HepG2 (cell line): ENCODE data around the gene SLC7A4. TPM values are rescaled to one million over a fixed set of nuclear protein-coding genes. Genes with fewer than 3 reads are reported as not detected.

Experiments
- ATAC-seq: fragments of 200-7000 bp; cut with Tn5 transposase; 3 replicates; pipeline ENCODE4 v1.9.1; 2020; ENCODE audit warnings: mild to moderate bottlenecking, moderate library complexity
- BruUV-seq: library from RNA; stranded (reverse); fragments of 400-500 nt; replicated peaks from 2 replicates; lab custom pipeline; 2021; lab: Mats Ljungman, UMichigan
- CTCF ChIA-PET: fragments of 300-600 bp; formaldehyde crosslinking; extraction: SDS; loops from one replicate; lab custom pipeline; 2021; ENCODE audit warnings: low total read pairs, inconsistent platforms, low intra/inter-chr PET ratio; lab: Yijun Ruan, JAX
- POLR2A ChIA-PET: fragments of 350-600 bp; sonication (Branson Sonifier 250); formaldehyde crosslinking; loops from one replicate; lab custom pipeline; 2020; ENCODE audit warnings: antibody characterized with exemption, inconsistent platforms; lab: Yijun Ruan, JAX
- DNase-seq: peaks from one replicate; pipeline ENCODE4 v3.0.0-alpha.2; 2015; ENCODE audit warnings: low spot score
- FAIRE-seq: peaks from 3 replicates; lab custom pipeline; 2011; peaks lifted over from hg19 to GRCh38; lab: Jason Lieb, UNC
- H2AFZ ChIP-seq: one replicate; pipeline ENCODE4 v1.6.1; 2011; ENCODE audit warnings: low read length, inconsistent platforms
- H3K27ac ChIP-seq: fragments of 300-600 bp; 3 replicates; pipeline ENCODE4 v1.8.0; 2011; ENCODE audit warnings: mixed run types, mild to moderate bottlenecking, mixed read lengths, low read length, inconsistent platforms; ENCODE audit not compliant: insufficient read depth; ENCODE audit errors: extremely low read length
- H3K27me3 ChIP-seq, 2 experiments: fragments of 200-600 bp in 1 of 2; 2 replicates in 1 of 2; 3 replicates in 1 of 2; pipeline versions ENCODE4 v1.6.0 to v1.8.0; 2011; ENCODE audit warnings: low read length in 2 of 2, mild to moderate bottlenecking in 2 of 2, moderate library complexity in 2 of 2, inconsistent platforms in 1 of 2; ENCODE audit not compliant: insufficient read depth in 2 of 2, control insufficient read depth in 1 of 2
- H3K36me3 ChIP-seq, 2 experiments: fragments of 200-600 bp in 1 of 2; replicated peaks in 1 of 2; 2 replicates in 1 of 2; 3 replicates in 1 of 2; pipeline versions ENCODE4 v1.5.1 to v1.8.0; 2011; ENCODE audit warnings: low read length in 2 of 2, inconsistent platforms in 1 of 2; ENCODE audit not compliant: insufficient read depth in 2 of 2, control insufficient read depth in 1 of 2
- H3K4me1 ChIP-seq: 2 replicates; pipeline ENCODE4 v1.5.1; 2012; ENCODE audit warnings: low read length, inconsistent platforms; ENCODE audit not compliant: insufficient read depth
- H3K4me2 ChIP-seq: 2 replicates; pipeline ENCODE4 v1.6.0; 2011; ENCODE audit warnings: low read depth, low read length, inconsistent platforms
- H3K4me3 ChIP-seq, 3 experiments: fragments of 200-600 bp in 1 of 3; sonication (generic), shearing (Covaris generic) in 1 of 3; replicated peaks in 1 of 3; 2 replicates each; pipeline ENCODE4 v1.5.1; 2011 to 2016; ENCODE audit warnings: low read length in 3 of 3, inconsistent platforms in 2 of 3, low read depth in 2 of 3, mild to moderate bottlenecking in 2 of 3, control low read depth in 1 of 3, mixed read lengths in 1 of 3; ENCODE audit not compliant: insufficient read depth in 1 of 3
- H3K79me2 ChIP-seq: one replicate; pipeline ENCODE4 v1.6.1; 2011; ENCODE audit warnings: low read length, inconsistent platforms; ENCODE audit not compliant: insufficient read depth
- H3K9ac ChIP-seq: 2 replicates; pipeline ENCODE4 v1.6.0; 2011; ENCODE audit warnings: mild to moderate bottlenecking, low read depth, low read length, inconsistent platforms; ENCODE audit not compliant: insufficient read depth
- H3K9me3 ChIP-seq: 2 replicates; pipeline ENCODE4 v1.5.1; 2012; ENCODE audit warnings: mild to moderate bottlenecking, low read length
- H4K20me1 ChIP-seq: 2 replicates; pipeline ENCODE4 v1.6.0; 2011; ENCODE audit warnings: inconsistent platforms, mild to moderate bottlenecking, low read length, moderate library complexity; ENCODE audit not compliant: insufficient read depth
- CBFB ChIP-seq: sonication (generic); formaldehyde crosslinking; IDR thresholded peaks from 2 replicates; pipeline ENCODE4 v1.4.0; 2020; ENCODE audit warnings: missing genetic modification reagents
- HOXA3 ChIP-seq: sonication (generic); formaldehyde crosslinking; IDR thresholded peaks from 2 replicates; pipeline ENCODE4 v1.5.0; 2020; ENCODE audit warnings: missing genetic modification reagents
- KLF11 ChIP-seq: IDR thresholded peaks from 2 replicates; pipeline ENCODE4 v1.6.1; 2016; ENCODE audit warnings: missing compliant biosample characterization
- KLF16 ChIP-seq, 2 experiments: sonication (generic) in 1 of 2; formaldehyde crosslinking in 1 of 2; IDR thresholded peaks; 2 replicates each; pipeline versions ENCODE4 v1.6.1 to v1.8.0; 2016 to 2023; ENCODE audit warnings: missing genetic modification reagents in 2 of 2, missing compliant biosample characterization in 1 of 2
- NFE2L1 ChIP-seq: sonication (generic); formaldehyde crosslinking; IDR thresholded peaks from 2 replicates; pipeline ENCODE4 v1.4.0; 2020; ENCODE audit warnings: missing genetic modification reagents, mild to moderate bottlenecking, borderline replicate concordance
- PITX1 ChIP-seq: sonication (generic); formaldehyde crosslinking; IDR thresholded peaks from 2 replicates; pipeline ENCODE4 v1.5.1; 2020; ENCODE audit warnings: mild to moderate bottlenecking, missing genetic modification reagents
- RORA ChIP-seq: sonication (generic); formaldehyde crosslinking; IDR thresholded peaks from 2 replicates; pipeline ENCODE4 v1.5.0; 2020; ENCODE audit warnings: mild to moderate bottlenecking, missing genetic modification reagents, moderate library complexity
- RXRA ChIP-seq: sonication (generic); formaldehyde crosslinking; IDR thresholded peaks from 2 replicates; pipeline ENCODE4 v1.5.1; 2020; ENCODE audit warnings: missing genetic modification reagents
- SIN3B ChIP-seq: fragments of 150-350 bp; IDR thresholded peaks from 2 replicates; pipeline ENCODE4 v1.6.1; 2014; ENCODE audit warnings: low read length
- ZBTB7B ChIP-seq: sonication (generic); formaldehyde crosslinking; IDR thresholded peaks from 2 replicates; pipeline ENCODE4 v1.4.0; 2020; ENCODE audit warnings: missing genetic modification reagents
- ZMAT3 ChIP-seq: sonication (generic); formaldehyde crosslinking; conservative IDR thresholded peaks from 2 replicates; pipeline ENCODE4 v1.7.0; 2021; ENCODE audit warnings: missing genetic modification reagents
- ZNF431 ChIP-seq: sonication (generic); formaldehyde crosslinking; IDR thresholded peaks from 2 replicates; pipeline ENCODE4 v1.9.0; 2022; ENCODE audit warnings: missing genetic modification reagents, low read depth, mild to moderate bottlenecking, borderline replicate concordance
- WGBS: methylation state at CpG from one replicate; pipeline ENCODE4 v1.1.6; 2017; ENCODE audit warnings: low lambda C conversion rate; 5-methylcytosine and 5-hydroxymethylcytosine counted together
- in situ Hi-C: cut with HindIII; loops from 2 replicates; pipeline ENCODE4 v1.10.0; 2017; ENCODE audit warnings: low pct_unique_long_range_greater_than_20kb; ENCODE audit not compliant: extremely low pct_ligation_motif_present
- intact Hi-C: fragments of 100-400 bp; cut with micrococcal nuclease; formaldehyde crosslinking; loops from one replicate; pipeline ENCODE4 v1.10.0; 2022; ENCODE audit not compliant: unreplicated experiment
- polyA plus RNA-seq, 8 experiments: library from polyadenylated mRNA; depleted of rRNA in 3 of 8; stranded (reverse) in 7 of 8; unstranded in 1 of 8; fragments of >200 nt; fragmentation: Illumina TruSeq in 4 of 8; extraction: Trizol in 4 of 8; gene quantifications; 2 replicates each; pipeline versions ENCODE4 v1.2.1 to v1.2.3, GENCODE V29; 2011 to 2016; ENCODE audit warnings: low read depth in 4 of 8, missing spikeins in 1 of 8, mixed read lengths in 1 of 8; ENCODE audit not compliant: insufficient read depth in 1 of 8
- total RNA-seq, 5 experiments: library from RNA; depleted of rRNA; stranded (reverse); fragments of >200 nt; fragmentation: Illumina TruSeq; extraction: Trizol; gene quantifications; 2 replicates each; pipeline ENCODE4 v1.2.3, GENCODE V29; 2016; ENCODE audit warnings: low read depth in 1 of 5
- TF ChIP-seq, protein P1 (sequence below): sonication (generic); formaldehyde crosslinking; IDR thresholded peaks from 2 replicates; pipeline ENCODE4 v1.4.0; 2020; ENCODE audit warnings: missing genetic modification reagents, mild to moderate bottlenecking, borderline replicate concordance
- TF ChIP-seq, protein P2 (sequence below): sonication (generic); formaldehyde crosslinking; IDR thresholded peaks from 2 replicates; pipeline ENCODE4 v1.4.0; 2020; ENCODE audit warnings: mild to moderate bottlenecking, missing genetic modification reagents
- TF ChIP-seq, protein P3 (sequence below): IDR thresholded peaks from 2 replicates; pipeline ENCODE4 v1.6.1; 2012; ENCODE audit warnings: inconsistent platforms
- TF ChIP-seq, protein P4 (sequence below): sonication (generic); formaldehyde crosslinking; IDR thresholded peaks from 2 replicates; pipeline ENCODE4 v1.9.0; 2021; ENCODE audit warnings: missing genetic modification reagents, borderline replicate concordance
- TF ChIP-seq, protein P5 (sequence below): sonication (generic); formaldehyde crosslinking; IDR thresholded peaks from 2 replicates; pipeline ENCODE4 v1.9.0; 2021; ENCODE audit warnings: missing genetic modification reagents, mild to moderate bottlenecking, borderline replicate concordance
- TF ChIP-seq, protein P6 (sequence below): sonication (generic); formaldehyde crosslinking; IDR thresholded peaks from 2 replicates; pipeline ENCODE4 v1.8.1; 2023; ENCODE audit warnings: missing genetic modification reagents, inconsistent platforms, borderline replicate concordance

The SLC7A4 gene
- total and polyA plus RNA-seq, 2 of the 13 experiments (the other 11 are each of a cell fraction or from before 2014, with no cell fraction given): not detected

DNA sequence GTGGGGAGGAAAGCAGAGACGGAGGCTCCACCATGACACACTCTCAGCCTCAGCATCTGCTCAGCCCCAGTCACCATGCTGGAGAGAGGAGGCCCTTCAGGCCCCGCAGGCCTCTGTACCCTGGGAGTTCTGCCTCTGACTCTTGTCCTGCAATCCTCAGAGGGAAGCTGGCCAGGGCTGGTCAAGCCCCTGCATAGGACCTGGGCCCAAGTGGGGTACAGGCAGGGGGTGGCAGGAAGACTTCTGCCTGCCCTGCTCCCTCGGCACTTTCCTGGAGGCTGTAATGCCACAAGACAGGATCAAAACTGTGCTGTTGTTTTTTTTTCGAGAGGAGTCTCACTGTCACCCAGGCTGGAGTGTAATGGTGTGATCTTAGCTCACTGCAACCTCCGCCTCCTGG, 47.1 kb upstream of the SLC7A4 start:
- no peak overlapping the region for H3K27ac ChIP-seq
- intact Hi-C loops: no loop called here
- in situ Hi-C loops: no loop called here
- ATAC-seq (peak; percentile 44; the same call in 2 of the 3 replicates), FAIRE-seq (no peak), DNase-seq (no peak)
- no peak overlapping the region for H3K4me3 ChIP-seq
- H3K4me1 ChIP-seq: no peaks in the 10 kb centered on the region
- H2AFZ ChIP-seq: no peak overlapping the region
- H3K4me2 ChIP-seq: no peak overlapping the region
- CTCF ChIA-PET: no interaction called here
- POLR2A ChIA-PET: no interaction called here
- H3K9ac ChIP-seq: no peak overlapping the region
- BruUV-seq: no TSS peak
- no peaks in the 10 kb centered on the region for H3K9me3 ChIP-seq
- no peaks in the 10 kb centered on the region for H4K20me1 ChIP-seq
- H3K36me3 ChIP-seq: no peaks in the 10 kb centered on the region
- peaks cover 6 to 29% of the 10 kb centered on the region in 2 experiments; a peak in 4 of 5 replicates for H3K27me3 ChIP-seq
- no peaks in the 10 kb centered on the region for H3K79me2 ChIP-seq
- 34% methylated on average over 3 of the region's 5 CpGs for WGBS
- no peak for TF ChIP-seq KLF11
- TF ChIP-seq RXRA (CRISPR knock-in tag): no peak
- no peak for TF ChIP-seq ZBTB7B
- no peak for TF ChIP-seq CBFB (CRISPR knock-in tag)
- TF ChIP-seq, protein P1, sequence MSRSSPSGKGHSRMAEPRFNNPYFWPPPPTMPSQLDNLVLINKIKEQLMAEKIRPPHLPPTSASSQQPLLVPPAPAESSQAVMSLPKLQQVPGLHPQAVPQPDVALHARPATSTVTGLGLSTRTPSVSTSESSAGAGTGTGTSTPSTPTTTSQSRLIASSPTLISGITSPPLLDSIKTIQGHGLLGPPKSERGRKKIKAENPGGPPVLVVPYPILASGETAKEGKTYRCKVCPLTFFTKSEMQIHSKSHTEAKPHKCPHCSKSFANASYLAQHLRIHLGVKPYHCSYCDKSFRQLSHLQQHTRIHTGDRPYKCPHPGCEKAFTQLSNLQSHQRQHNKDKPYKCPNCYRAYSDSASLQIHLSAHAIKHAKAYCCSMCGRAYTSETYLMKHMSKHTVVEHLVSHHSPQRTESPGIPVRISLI: no peak
- TF ChIP-seq PITX1 (CRISPR knock-in tag): no peak
- no peak for TF ChIP-seq NFE2L1 (CRISPR knock-in tag)
- TF ChIP-seq, protein P2, sequence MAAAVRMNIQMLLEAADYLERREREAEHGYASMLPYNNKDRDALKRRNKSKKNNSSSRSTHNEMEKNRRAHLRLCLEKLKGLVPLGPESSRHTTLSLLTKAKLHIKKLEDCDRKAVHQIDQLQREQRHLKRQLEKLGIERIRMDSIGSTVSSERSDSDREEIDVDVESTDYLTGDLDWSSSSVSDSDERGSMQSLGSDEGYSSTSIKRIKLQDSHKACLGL (CRISPR knock-in tag): no peak
- TF ChIP-seq, protein P3, sequence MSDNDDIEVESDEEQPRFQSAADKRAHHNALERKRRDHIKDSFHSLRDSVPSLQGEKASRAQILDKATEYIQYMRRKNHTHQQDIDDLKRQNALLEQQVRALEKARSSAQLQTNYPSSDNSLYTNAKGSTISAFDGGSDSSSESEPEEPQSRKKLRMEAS: no peak
- TF ChIP-seq, protein P4, sequence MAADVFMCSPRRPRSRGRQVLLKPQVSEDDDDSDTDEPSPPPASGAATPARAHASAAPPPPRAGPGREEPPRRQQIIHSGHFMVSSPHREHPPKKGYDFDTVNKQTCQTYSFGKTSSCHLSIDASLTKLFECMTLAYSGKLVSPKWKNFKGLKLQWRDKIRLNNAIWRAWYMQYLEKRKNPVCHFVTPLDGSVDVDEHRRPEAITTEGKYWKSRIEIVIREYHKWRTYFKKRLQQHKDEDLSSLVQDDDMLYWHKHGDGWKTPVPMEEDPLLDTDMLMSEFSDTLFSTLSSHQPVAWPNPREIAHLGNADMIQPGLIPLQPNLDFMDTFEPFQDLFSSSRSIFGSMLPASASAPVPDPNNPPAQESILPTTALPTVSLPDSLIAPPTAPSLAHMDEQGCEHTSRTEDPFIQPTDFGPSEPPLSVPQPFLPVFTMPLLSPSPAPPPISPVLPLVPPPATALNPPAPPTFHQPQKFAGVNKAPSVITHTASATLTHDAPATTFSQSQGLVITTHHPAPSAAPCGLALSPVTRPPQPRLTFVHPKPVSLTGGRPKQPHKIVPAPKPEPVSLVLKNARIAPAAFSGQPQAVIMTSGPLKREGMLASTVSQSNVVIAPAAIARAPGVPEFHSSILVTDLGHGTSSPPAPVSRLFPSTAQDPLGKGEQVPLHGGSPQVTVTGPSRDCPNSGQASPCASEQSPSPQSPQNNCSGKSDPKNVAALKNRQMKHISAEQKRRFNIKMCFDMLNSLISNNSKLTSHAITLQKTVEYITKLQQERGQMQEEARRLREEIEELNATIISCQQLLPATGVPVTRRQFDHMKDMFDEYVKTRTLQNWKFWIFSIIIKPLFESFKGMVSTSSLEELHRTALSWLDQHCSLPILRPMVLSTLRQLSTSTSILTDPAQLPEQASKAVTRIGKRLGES (CRISPR knock-in tag): no peak
- no peak for TF ChIP-seq ZNF431
- no peak for TF ChIP-seq ZMAT3 (CRISPR knock-in tag)
- TF ChIP-seq HOXA3 (CRISPR knock-in tag): no peak
- no peak for TF ChIP-seq KLF16 (CRISPR knock-in tag; IDR thresholded peaks at IDR 0.05)
- TF ChIP-seq RORA (CRISPR knock-in tag): no peak
- TF ChIP-seq SIN3B: no peak
- TF ChIP-seq, protein P5, sequence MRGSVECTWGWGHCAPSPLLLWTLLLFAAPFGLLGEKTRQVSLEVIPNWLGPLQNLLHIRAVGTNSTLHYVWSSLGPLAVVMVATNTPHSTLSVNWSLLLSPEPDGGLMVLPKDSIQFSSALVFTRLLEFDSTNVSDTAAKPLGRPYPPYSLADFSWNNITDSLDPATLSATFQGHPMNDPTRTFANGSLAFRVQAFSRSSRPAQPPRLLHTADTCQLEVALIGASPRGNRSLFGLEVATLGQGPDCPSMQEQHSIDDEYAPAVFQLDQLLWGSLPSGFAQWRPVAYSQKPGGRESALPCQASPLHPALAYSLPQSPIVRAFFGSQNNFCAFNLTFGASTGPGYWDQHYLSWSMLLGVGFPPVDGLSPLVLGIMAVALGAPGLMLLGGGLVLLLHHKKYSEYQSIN (CRISPR knock-in tag): no peak
- TF ChIP-seq, protein P6, sequence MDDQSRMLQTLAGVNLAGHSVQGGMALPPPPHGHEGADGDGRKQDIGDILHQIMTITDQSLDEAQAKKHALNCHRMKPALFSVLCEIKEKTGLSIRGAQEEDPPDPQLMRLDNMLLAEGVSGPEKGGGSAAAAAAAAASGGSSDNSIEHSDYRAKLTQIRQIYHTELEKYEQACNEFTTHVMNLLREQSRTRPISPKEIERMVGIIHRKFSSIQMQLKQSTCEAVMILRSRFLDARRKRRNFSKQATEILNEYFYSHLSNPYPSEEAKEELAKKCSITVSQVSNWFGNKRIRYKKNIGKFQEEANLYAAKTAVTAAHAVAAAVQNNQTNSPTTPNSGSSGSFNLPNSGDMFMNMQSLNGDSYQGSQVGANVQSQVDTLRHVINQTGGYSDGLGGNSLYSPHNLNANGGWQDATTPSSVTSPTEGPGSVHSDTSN (CRISPR knock-in tag): no peak
